Activated CD4-positive, CD25-positive, alpha-beta regulatory T cell treated with anti-CD3 and anti-CD28 coated beads, Interleukin-2, amount 50 U/mL, for 72 hours (primary cell): ENCODE results near the gene NUP62.
"Not testable (repeated sequence)": the region's sequence is repeated elsewhere in the genome, so short reads cannot be mapped to it uniquely, and the experiment has no call there.

ENCODE experiments used
- DNase-seq: peaks from one replicate; pipeline ENCODE4 v3.0.0; 2021

NUP62 gene

GRCh38 chr19:49951806-49952478, 22.6 kb upstream of the NUP62 start:
- DNase-seq = no peak

DNA sequence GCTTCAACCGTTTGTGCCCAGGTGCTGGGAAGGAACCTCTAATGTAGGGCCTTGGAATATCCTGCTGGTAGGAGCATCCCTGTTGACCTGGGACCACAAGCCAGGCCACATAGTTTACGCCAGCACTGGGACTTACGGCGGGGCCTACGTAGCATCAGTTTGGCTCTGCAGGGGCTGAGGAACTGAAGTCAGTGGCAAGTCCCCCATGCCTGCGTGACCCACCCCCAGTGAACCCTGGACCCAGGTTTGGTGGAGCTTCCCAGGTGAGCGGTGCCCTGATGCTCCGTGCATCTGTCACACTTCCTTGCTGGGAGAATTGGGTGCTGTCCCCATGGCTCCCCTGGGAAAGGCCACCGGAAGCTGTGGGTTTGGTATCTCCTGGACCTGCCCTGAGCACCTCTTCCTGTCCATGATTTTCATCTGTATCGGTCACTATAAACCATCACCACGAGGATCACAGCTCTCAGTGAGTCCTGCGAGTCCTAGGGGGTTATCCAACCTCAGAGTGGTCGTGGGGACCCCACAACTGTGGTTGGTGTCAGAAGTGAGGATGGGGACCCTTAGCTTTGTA, 21.7 kb upstream of the NUP62 start:
- DNase-seq = no peak

DNA sequence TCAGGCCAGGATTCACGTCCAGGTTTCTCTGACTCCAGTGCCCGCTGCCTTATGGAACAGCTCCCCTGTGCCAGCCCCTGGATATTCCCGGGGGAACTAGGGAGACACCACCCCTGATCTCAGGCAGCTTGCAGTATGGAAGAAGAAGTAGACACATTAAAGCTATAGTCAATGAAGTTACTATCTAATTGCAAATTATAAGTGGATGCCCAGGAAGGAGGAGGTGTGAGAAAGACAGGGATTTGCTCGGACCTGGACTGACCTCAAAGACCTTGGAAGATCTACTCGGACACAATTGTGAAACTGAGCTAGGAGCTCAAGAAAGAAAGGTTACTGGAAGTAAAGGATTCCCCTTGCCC, 21.3 kb upstream of the NUP62 start:
- no peak for DNase-seq

DNA sequence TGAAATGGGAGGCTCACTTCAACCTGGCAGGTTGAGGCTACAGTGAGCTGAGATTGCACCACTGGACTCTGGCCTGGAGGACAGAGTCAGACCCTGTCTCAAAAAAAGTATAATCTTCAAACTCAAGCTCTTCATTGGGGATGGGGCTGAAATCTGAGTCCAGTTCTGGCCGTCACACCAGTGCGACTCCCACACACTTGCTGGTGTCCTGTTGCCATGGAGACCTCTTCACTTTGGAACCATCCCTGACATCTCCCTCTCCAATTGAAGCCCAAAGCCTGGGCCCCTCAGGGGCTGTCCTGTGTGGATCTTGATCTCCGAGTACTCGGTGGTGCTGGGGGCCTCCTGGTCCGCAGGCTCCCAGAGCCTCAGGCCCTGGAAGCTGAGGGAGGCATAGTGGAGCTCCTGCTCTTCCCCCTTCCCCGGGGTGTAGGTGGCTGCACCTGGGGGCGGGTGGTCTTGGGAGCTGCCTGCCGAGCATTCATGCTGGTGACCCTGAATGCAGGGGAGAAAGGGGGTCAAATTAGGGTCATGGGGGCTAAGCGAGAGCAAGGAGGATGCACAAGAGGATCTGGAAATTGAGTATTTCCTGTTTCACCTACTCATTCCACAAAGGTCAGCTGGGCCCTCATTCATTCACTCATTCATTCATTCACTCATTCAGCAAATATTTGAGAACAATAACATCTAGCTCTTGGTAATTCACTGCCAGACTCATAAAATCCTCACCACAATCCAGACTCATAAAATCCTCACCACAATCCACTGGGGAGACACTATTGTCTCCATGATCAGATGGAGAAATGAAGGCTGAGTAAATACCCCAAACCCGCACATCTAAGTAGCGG, 20.7 kb upstream of the NUP62 start:
- no peak for DNase-seq

DNA sequence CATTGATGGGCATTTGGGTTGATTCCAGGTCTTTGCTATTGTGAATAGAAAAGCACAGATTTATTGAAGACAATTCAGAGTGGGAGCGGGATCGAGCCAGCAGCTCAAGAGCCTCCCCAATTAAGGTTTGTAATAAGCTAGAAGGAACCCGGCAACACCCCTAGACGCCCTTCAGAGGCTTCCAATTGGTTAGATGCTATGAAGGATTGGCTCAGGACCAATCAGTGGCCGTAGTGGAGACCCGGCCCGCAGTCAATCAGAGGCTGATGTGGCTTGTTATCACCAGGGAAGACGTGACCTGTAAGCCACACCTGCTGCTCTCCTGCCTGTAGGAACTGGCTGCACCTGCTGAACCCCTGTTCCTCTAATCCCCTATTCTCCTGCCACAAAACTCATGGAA, 17.1 kb upstream of the NUP62 start:
- DNase-seq = no peak

- not testable (repeated sequence) for DNase-seq
Observed at GRCh38 chr19:49944567-49944966, 15.3 kb upstream of the NUP62 start.

GRCh38 chr19:49940482-49940791, 11.1 kb upstream of the NUP62 start:
- DNase-seq = no peak

DNA sequence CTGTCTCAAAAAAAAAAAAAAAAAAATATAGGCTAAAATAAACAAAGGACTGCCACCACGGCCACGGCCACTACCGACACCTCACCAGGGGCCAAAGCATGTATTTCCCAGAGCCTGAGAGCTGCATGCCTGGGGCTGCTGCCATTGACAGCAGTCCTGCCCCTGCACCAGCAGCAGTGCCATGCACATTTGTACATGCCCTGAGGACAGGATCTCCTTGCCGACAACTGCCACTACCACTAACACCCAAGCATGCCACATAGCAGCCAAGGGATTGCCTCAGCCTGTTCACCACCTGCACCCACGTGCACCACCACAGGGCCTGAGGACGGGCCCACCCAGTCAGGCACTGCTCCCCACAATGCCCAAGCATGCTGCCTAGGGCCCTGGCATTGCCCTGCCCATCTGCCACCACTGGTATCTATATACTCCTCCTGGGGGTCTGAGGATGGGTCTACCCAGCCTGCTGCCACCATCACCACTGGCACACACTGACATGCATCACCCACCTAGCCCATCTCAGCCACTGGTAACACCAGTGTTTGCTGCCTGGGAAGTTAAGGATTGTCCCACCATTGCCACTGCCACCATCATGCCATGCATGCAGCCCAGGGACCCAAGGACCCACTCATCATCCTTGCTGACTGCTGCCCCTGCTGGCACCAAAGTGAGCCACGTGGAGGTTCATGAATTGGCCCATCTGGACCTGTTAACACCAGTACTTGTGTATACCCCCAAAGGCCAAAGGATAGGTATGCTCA, 10.6 kb upstream of the NUP62 start:
- no peak for DNase-seq

- no peak for DNase-seq
Observed at GRCh38 chr19:49938662-49939061, 9.4 kb upstream of the NUP62 start.

GRCh38 chr19:49937750-49938381, 8.6 kb upstream of the NUP62 start:
- peak; percentile 88 for DNase-seq

GRCh38 chr19:49936549-49936948, 7.2 kb upstream of the NUP62 start:
- DNase-seq = no peak

DNA sequence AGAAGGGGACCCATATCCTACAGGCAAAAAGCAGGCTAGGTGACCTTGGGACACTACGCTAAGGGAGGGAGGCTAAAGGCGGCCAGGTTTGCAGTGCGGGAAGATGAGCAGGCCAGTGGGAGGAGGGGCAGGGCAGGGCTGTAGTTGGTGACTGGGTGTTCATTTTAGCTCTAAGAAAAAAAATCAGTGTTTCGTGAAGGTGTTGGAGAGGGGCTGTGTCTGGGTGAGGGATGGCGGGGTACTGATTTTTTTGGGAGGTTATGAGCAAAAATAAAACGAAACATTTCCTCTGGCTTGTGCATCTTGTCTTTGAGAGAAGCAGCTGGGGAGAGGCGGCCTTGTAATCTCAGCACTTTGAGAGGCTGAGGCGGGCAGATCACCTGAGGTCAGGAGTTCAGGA, 4.3 kb upstream of the NUP62 start:
- no peak for DNase-seq

DNA sequence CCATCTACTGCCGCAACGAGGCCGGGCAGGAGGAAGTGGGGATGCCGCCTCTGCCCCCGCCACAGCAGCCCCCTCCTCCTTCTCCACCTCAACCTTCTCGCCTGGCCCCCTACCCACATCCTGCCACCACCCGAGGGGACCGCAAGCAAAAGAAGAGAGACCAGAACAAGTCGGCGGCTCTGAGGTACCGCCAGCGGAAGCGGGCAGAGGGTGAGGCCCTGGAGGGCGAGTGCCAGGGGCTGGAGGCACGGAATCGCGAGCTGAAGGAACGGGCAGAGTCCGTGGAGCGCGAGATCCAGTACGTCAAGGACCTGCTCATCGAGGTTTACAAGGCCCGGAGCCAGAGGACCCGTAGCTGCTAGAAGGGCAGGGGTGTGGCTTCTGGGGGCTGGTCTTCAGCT, 3.4 kb upstream of the NUP62 start:
- DNase-seq = peak; percentile 57

GRCh38 chr19:49932041-49932451, 2.7 kb upstream of the NUP62 start:
- no peak for DNase-seq

GRCh38 chr19:49931293-49932040, 2.2 kb upstream of the NUP62 start:
- no peak for DNase-seq

DNA sequence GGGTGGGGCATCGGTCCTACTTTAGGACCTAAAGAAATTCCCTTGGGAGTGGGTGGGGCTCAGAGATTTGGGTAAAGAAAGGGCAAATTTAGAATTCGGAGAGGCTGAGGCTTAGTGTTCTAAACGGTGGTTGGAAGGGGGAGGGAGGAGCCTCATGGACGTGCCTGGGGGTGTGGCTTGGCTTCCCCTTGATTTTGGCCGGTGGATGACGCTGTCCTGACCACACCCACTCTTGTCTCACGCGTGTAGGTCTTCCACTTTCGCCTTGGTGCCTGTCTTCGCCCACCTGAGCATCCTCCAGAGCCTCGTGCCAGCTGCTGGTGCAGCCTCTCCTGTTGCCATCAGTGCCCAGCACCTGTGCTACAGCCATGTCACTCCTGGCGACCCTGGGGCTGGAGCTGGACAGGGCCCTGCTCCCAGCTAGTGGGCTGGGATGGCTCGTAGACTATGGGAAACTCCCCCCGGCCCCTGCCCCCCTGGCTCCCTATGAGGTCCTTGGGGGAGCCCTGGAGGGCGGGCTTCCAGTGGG, 1.2 kb upstream of the NUP62 start:
- no peak for DNase-seq

GRCh38 chr19:49929611-49930482, 543 bp upstream of the NUP62 start:
- peak; percentile 87 for DNase-seq

- DNase-seq = no peak
Observed at GRCh38 chr19:49927526-49928264, 1.6 kb downstream of the NUP62 start.

DNA sequence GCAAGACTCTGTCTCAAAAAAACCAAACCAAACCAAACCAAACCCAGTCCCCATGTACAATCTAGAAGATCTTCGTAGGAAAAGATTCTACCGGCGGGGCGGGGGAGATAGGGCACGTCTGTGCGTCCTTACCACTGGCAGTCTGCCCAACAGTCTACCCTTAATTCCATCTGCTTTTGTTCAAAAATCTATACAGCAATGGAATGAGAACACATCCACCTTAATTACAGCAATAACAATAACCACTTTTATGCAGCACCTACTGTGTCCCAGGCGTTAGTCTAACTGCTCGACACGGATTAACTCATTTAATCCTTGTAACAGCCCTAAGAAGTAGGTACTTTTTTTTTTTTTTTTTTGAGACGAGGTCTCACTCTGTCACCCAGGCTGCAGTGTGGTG, 2.8 kb downstream of the NUP62 start:
- DNase-seq = no peak

- no peak for DNase-seq
Observed at GRCh38 chr19:49925486-49925885, 3.8 kb downstream of the NUP62 start.

GRCh38 chr19:49924881-49925210, 4.5 kb downstream of the NUP62 start:
- DNase-seq = not testable (repeated sequence)
